ENCODE data around the gene HOPX. TPM values are rescaled to one million over a fixed set of nuclear protein-coding genes. Genes with fewer than 3 reads are reported as not detected.

HOPX gene
- total RNA-seq, 1 experiment from 2014 or later = not detected

- Mint-ChIP-seq H3K4me1 (ENCODE audit: low read depth, unreplicated experiment) (no peaks in the 10 kb centered on the region), H3K9me3 (ENCODE audit: unreplicated experiment) (no peaks in the 10 kb centered on the region), H3K4me3 (ENCODE audit: unreplicated experiment) (peak overlapping the region; percentile 92), H3K27ac (ENCODE audit: unreplicated experiment) (no peak overlapping the region), H3K36me3 (ENCODE audit: insufficient read depth, unreplicated experiment) (no peaks in the 10 kb centered on the region), H3K27me3 (ENCODE audit: insufficient read depth, unreplicated experiment) (peaks cover 17% of the 10 kb centered on the region)
- BruUV-seq (replicated peaks) = no TSS peak
- H3K9me3 ChIP-seq = no peaks in the 10 kb centered on the region
- no peaks in the 10 kb centered on the region for H3K27me3 ChIP-seq (replicated peaks; ENCODE audit: control insufficient read depth, insufficient read depth, low read length)
- ChIA-PET POLR2A (no interaction called here), CTCF (no interaction called here)
- no peaks in the 10 kb centered on the region for H3K4me1 ChIP-seq
- intact Hi-C loops (cut with micrococcal nuclease; ENCODE audit: unreplicated experiment) = loop anchor here (5.0 kb wide), 1 partner anchor 79 kb away; no protein-coding TSS in a partner anchor
- H3K4me3 ChIP-seq (ENCODE audit: low read depth, low read length) = no peak overlapping the region; the same call in 1 of the 2 replicates
- no peaks in the 10 kb centered on the region for H3K36me3 ChIP-seq (ENCODE audit: control insufficient read depth, insufficient read depth, low read length)
- TF ChIP-seq CTCF (IDR thresholded peaks at IDR 0.05; ENCODE audit: insufficient read depth in 1 of 2, low read depth in 1 of 2, low read length in 1 of 2, severe bottlenecking in 1 of 2, unreplicated experiment in 1 of 2) = no peak
- DNase-seq = no peak
These were observed 24.8 kb downstream of the HOPX start for GRCh38 chr4:56656346-56656643.

GRCh38 chr4:56655627-56656345 is 25.3 kb downstream of the HOPX start:
- H3K4me3 ChIP-seq (ENCODE audit: low read depth, low read length) = peak overlapping the region; percentile 37
- intact Hi-C loops (cut with micrococcal nuclease; ENCODE audit: unreplicated experiment) = loop anchor here (5.0 kb wide), 1 partner anchor 78 kb away; no protein-coding TSS in a partner anchor
- DNase-seq = peak in 1 of 2 experiments; percentile 35
- H3K9me3 ChIP-seq = no peaks in the 10 kb centered on the region
- H3K36me3 ChIP-seq (ENCODE audit: control insufficient read depth, insufficient read depth, low read length) = no peaks in the 10 kb centered on the region
- no peaks in the 10 kb centered on the region for H3K4me1 ChIP-seq
- no peak for TF ChIP-seq CTCF (IDR thresholded peaks at IDR 0.05; ENCODE audit: insufficient read depth in 1 of 2, low read depth in 1 of 2, low read length in 1 of 2, severe bottlenecking in 1 of 2, unreplicated experiment in 1 of 2)
- H3K27me3 ChIP-seq (replicated peaks; ENCODE audit: control insufficient read depth, insufficient read depth, low read length) = no peaks in the 10 kb centered on the region
- POLR2A ChIA-PET = no interaction called here
- peaks cover 17% of the 10 kb centered on the region for H3K27me3 Mint-ChIP-seq (ENCODE audit: insufficient read depth, unreplicated experiment)
- no peaks in the 10 kb centered on the region for H3K4me1 Mint-ChIP-seq (ENCODE audit: low read depth, unreplicated experiment)
- H3K4me3 Mint-ChIP-seq (ENCODE audit: unreplicated experiment) = peak overlapping the region; percentile 92
- H3K36me3 Mint-ChIP-seq (ENCODE audit: insufficient read depth, unreplicated experiment) = no peaks in the 10 kb centered on the region
- H3K9me3 Mint-ChIP-seq (ENCODE audit: unreplicated experiment) = no peaks in the 10 kb centered on the region
- H3K27ac Mint-ChIP-seq (ENCODE audit: unreplicated experiment) = peak overlapping the region; percentile 82
- CTCF ChIA-PET = interaction anchor here (1.3 kb wide), 1 partner anchor 11 kb away, joined by 11 read pairs; no protein-coding TSS in a partner anchor
- no TSS peak for BruUV-seq (replicated peaks)

- DNase-seq = peak in 1 of 2 experiments; percentile 38
- Histone ChIP-seq H3K27me3 (replicated peaks; ENCODE audit: control insufficient read depth, insufficient read depth, low read length) (no peaks in the 10 kb centered on the region), H3K36me3 (ENCODE audit: control insufficient read depth, insufficient read depth, low read length) (no peaks in the 10 kb centered on the region), H3K4me1 (no peaks in the 10 kb centered on the region), H3K9me3 (no peaks in the 10 kb centered on the region), H3K4me3 (ENCODE audit: low read depth, low read length) (peak overlapping the region; percentile 37)
- no peaks in the 10 kb centered on the region for H3K36me3 Mint-ChIP-seq (ENCODE audit: insufficient read depth, unreplicated experiment)
- H3K27ac Mint-ChIP-seq (ENCODE audit: unreplicated experiment) = peak overlapping the region; percentile 82
- peaks cover 17% of the 10 kb centered on the region for H3K27me3 Mint-ChIP-seq (ENCODE audit: insufficient read depth, unreplicated experiment)
- peak overlapping the region; percentile 92 for H3K4me3 Mint-ChIP-seq (ENCODE audit: unreplicated experiment)
- intact Hi-C loops (cut with micrococcal nuclease; ENCODE audit: unreplicated experiment) = loop anchor here (5.0 kb wide), 1 partner anchor 78 kb away; no protein-coding TSS in a partner anchor
- POLR2A ChIA-PET = no interaction called here
- no TSS peak for BruUV-seq (replicated peaks)
- TF ChIP-seq CTCF (IDR thresholded peaks at IDR 0.05; ENCODE audit: insufficient read depth in 1 of 2, low read depth in 1 of 2, low read length in 1 of 2, severe bottlenecking in 1 of 2, unreplicated experiment in 1 of 2) = no peak
- no peaks in the 10 kb centered on the region for H3K4me1 Mint-ChIP-seq (ENCODE audit: low read depth, unreplicated experiment)
- H3K9me3 Mint-ChIP-seq (ENCODE audit: unreplicated experiment) = no peaks in the 10 kb centered on the region
- CTCF ChIA-PET = interaction anchor here (1.3 kb wide), 1 partner anchor 11 kb away, joined by 11 read pairs; no protein-coding TSS in a partner anchor
These were observed 25.9 kb downstream of the HOPX start for GRCh38 chr4:56655209-56655626.

All from Caco-2 (cell line).